Rectal smooth muscle tissue (tissue), 1 donor: ENCODE results near the gene TJP1.

Experiments used
- H3K27ac ChIP-seq: one replicate; pipeline ENCODE4 v1.7.0; 2013; ENCODE audit warnings: low read depth, low read length, inconsistent platforms
- H3K27me3 ChIP-seq: one replicate; pipeline ENCODE4 v1.7.0; 2013; ENCODE audit warnings: low read length; ENCODE audit not compliant: control insufficient read depth, insufficient read depth
- H3K36me3 ChIP-seq: one replicate; pipeline ENCODE4 v1.7.0; 2013; ENCODE audit warnings: low read length; ENCODE audit not compliant: control insufficient read depth, insufficient read depth
- H3K4me1 ChIP-seq: one replicate; pipeline ENCODE4 v1.7.0; 2013; ENCODE audit warnings: low read length; ENCODE audit not compliant: control insufficient read depth, insufficient read depth
- H3K4me3 ChIP-seq: one replicate; pipeline ENCODE4 v1.7.0; 2013; ENCODE audit warnings: low read length
- H3K9ac ChIP-seq: one replicate; pipeline ENCODE4 v1.7.0; 2013; ENCODE audit warnings: low read length

The TJP1 gene

GRCh38 chr15:29811691-29812383 is 10.4 kb downstream of the TJP1 start:
- H3K4me3 ChIP-seq, result no peak overlapping the region
- H3K9ac ChIP-seq, result no peak overlapping the region
- peaks cover 4% of the 10 kb centered on the region for H3K4me1 ChIP-seq
- no peaks in the 10 kb centered on the region for H3K36me3 ChIP-seq
- no peak overlapping the region for H3K27ac ChIP-seq
- no peaks in the 10 kb centered on the region for H3K27me3 ChIP-seq

DNA sequence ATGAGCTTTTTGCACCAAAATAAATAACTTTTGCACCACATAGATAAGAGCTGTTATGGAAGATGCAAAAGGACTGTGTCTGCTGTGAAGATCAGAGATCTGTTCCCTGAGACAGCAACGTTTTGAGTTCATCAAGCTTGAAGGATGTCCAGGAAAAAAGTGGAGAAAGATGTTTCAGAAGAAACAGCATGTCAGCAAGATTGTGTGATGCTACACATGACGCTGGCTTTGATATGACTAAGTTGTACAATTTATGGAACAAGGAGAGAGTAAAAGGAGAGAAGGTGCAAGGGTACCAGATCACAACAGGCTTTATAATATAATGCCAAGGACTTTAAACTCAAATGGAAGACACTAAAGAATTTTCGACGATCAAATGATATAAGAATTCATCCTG is 16.6 kb downstream of the TJP1 start:
- H3K9ac ChIP-seq, result no peak overlapping the region
- H3K4me1 ChIP-seq, result peaks cover 28% of the 10 kb centered on the region
- no peaks in the 10 kb centered on the region for H3K36me3 ChIP-seq
- H3K4me3 ChIP-seq, result no peak overlapping the region
- H3K27me3 ChIP-seq, result no peaks in the 10 kb centered on the region
- H3K27ac ChIP-seq, result no peak overlapping the region

GRCh38 chr15:29805043-29805707 is 17.1 kb downstream of the TJP1 start:
- Histone ChIP-seq H3K27ac (peak overlapping the region; percentile 3), H3K27me3 (no peaks in the 10 kb centered on the region), H3K4me1 (peaks cover 28% of the 10 kb centered on the region), H3K4me3 (no peak overlapping the region), H3K9ac (no peak overlapping the region), H3K36me3 (no peaks in the 10 kb centered on the region)

DNA sequence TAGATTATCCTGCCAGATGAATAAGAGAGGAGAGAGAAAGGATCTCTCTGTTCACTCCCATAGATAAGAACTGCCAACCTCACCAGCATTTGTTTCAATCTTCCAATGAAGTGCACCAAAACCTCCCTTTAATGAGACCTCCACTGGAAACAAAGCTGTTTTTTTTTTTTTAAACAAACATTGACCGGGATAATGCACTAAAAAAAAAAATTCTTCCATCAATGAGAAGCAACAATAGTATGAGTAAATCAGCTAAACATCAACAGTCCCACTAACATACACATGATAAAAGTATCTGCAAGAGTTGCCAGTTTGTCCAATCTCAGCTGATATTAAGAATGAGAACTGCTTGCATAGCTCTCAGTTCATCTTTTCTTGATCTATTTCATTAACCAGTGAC is 19.9 kb downstream of the TJP1 start:
- Histone ChIP-seq H3K4me3 (no peak overlapping the region), H3K27me3 (no peaks in the 10 kb centered on the region), H3K4me1 (peaks cover 30% of the 10 kb centered on the region), H3K9ac (no peak overlapping the region), H3K27ac (no peak overlapping the region), H3K36me3 (no peaks in the 10 kb centered on the region)

DNA sequence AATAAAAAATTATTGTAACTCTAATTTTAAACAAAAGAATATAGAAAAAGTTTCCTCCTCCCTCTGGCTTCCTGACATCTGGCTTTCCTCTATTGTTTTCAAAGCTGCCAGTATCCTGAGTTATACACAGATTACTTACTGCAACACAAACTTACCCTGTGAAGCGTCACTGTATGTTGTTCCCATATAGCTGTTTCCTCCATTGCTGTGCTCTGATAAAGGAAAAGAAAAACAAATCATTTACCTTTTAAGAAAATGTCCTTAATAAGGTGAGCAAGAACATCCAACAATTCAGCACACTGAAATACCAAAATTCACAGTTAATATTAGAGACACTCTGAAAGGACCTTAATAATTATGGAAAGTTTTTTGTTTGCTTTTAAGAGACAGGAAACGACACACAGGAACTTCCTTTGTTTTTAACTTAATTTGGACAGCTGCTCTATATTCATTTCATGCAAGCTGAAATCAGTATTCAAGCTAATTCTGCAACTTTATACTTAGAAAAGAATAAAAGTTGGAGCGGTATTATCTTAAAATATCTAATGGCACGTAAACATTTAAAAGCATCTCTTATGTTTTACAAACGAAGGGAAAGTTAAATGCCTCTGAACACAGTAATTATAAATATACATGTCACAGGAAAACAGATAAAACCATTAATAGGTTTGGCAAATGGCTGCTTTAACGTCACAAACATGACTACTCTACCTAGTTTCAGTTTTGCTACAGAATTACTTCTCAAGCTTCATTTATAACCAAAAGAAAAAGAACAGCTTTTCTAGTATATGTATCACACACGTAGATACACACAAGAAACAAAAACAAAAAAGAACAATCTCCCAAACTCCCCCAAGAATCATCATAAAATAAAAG is 21.5 kb downstream of the TJP1 start:
- no peak overlapping the region for H3K9ac ChIP-seq
- no peak overlapping the region for H3K27ac ChIP-seq
- H3K4me1 ChIP-seq, result peaks cover 23% of the 10 kb centered on the region
- no peaks in the 10 kb centered on the region for H3K27me3 ChIP-seq
- no peak overlapping the region for H3K4me3 ChIP-seq
- H3K36me3 ChIP-seq, result no peaks in the 10 kb centered on the region

- no peak overlapping the region for H3K9ac ChIP-seq
- H3K4me1 ChIP-seq, result peaks cover 19% of the 10 kb centered on the region
- H3K4me3 ChIP-seq, result no peak overlapping the region
- H3K27me3 ChIP-seq, result no peaks in the 10 kb centered on the region
- no peaks in the 10 kb centered on the region for H3K36me3 ChIP-seq
- H3K27ac ChIP-seq, result no peak overlapping the region
These were observed 22.4 kb downstream of the TJP1 start for GRCh38 chr15:29799859-29800258.

DNA sequence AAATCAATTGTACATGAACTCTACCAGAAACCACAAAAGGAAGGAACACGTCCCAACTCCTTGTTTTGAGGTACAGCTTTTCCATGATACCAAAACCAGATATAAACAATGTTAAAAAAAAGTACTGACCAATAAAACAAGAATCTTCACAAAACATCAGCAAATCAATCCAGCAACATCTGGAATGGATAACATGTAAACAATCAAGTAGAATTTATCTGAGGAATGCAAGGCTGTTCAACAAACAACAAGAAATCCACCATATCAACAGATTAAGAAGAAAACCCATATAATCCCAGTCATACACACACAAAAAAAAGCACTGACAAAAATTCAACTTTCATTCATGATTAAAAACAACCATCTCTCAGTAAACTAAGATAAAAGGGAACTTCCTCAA is 26.7 kb downstream of the TJP1 start:
- Histone ChIP-seq H3K36me3 (no peaks in the 10 kb centered on the region), H3K4me1 (peaks cover 2% of the 10 kb centered on the region), H3K27ac (no peak overlapping the region), H3K27me3 (no peaks in the 10 kb centered on the region), H3K4me3 (no peak overlapping the region), H3K9ac (no peak overlapping the region)

GRCh38 chr15:29792426-29793159 is 29.7 kb downstream of the TJP1 start:
- H3K4me3 ChIP-seq, result no peak overlapping the region
- no peaks in the 10 kb centered on the region for H3K36me3 ChIP-seq
- H3K9ac ChIP-seq, result no peak overlapping the region
- no peaks in the 10 kb centered on the region for H3K27me3 ChIP-seq
- H3K4me1 ChIP-seq, result peaks cover 4% of the 10 kb centered on the region
- no peak overlapping the region for H3K27ac ChIP-seq

- H3K36me3 ChIP-seq, result no peaks in the 10 kb centered on the region
- H3K27ac ChIP-seq, result no peak overlapping the region
- H3K27me3 ChIP-seq, result no peaks in the 10 kb centered on the region
- H3K4me3 ChIP-seq, result no peak overlapping the region
- H3K9ac ChIP-seq, result no peak overlapping the region
- peaks cover 7% of the 10 kb centered on the region for H3K4me1 ChIP-seq
These were observed 31.7 kb downstream of the TJP1 start for GRCh38 chr15:29790607-29791006.

DNA sequence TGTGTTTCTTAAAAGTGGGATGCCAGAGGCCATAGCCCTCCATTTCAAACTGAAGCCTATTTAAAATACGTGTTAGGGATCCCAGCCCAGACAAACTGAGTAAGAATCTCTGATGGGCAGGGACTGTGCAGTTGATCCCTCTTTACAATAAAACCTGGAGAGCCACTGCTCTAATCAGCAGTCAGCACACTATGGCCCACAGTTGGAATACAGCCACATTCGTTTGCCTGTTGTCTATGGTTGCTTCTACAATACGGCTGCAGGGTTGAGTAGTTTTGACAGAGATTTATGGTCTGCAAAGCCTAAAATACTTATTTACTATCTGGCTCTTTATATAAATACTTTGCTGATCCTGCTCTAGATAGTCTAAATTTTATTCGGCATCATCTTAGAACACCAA is 32.4 kb downstream of the TJP1 start:
- H3K4me1 ChIP-seq, result peaks cover 7% of the 10 kb centered on the region
- H3K27ac ChIP-seq, result no peak overlapping the region
- H3K4me3 ChIP-seq, result no peak overlapping the region
- H3K9ac ChIP-seq, result no peak overlapping the region
- no peaks in the 10 kb centered on the region for H3K27me3 ChIP-seq
- no peaks in the 10 kb centered on the region for H3K36me3 ChIP-seq

DNA sequence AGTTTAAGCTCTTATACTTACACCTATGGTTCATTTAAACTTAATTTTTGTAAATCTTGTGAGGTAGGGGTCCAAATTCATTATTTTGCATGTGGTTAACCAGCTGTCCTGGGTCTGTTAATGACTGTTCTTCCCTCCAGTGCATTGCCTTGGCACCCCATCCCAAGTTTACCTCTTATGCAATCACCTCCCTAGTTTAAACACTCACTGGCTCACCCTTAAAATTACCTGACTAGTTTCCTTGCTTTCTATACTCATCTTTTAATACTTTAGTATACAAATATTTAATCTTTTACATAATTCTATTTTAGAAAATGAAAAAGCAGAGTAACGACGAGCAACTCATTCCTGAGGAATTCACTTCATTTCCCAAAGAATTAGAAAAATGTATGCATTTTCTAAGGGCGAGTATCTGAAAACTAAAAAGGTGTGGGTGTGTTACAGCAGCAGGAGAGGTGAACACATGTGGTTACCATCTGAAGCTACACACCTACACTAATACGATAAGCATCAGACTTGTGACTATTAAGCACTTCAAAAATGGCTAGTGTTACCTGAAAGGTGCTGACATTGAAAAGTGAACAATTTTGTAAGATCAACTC is 33.7 kb downstream of the TJP1 start:
- no peak overlapping the region for H3K9ac ChIP-seq
- no peaks in the 10 kb centered on the region for H3K27me3 ChIP-seq
- peaks cover 7% of the 10 kb centered on the region for H3K4me1 ChIP-seq
- no peak overlapping the region for H3K4me3 ChIP-seq
- no peaks in the 10 kb centered on the region for H3K36me3 ChIP-seq
- no peak overlapping the region for H3K27ac ChIP-seq

DNA sequence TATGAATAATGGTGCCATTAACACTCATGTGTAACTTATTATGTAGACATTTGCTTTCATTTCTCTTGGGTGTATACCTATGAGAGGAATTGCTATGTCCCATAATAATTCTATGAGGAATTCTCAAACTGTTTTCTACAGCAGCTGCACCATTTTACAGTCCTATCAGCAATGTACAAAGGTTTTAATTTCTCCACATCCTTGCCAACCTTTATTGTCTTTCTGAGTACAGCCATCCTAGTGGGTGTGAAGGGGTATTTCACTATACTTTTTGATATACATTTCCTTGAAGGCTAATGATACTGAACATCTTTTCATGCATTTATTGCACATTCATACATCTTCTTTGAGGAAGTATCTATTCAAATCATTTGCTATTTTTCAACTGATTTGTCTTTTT is 34.5 kb downstream of the TJP1 start:
- H3K4me1 ChIP-seq, result peaks cover 7% of the 10 kb centered on the region
- no peaks in the 10 kb centered on the region for H3K27me3 ChIP-seq
- no peak overlapping the region for H3K4me3 ChIP-seq
- H3K27ac ChIP-seq, result no peak overlapping the region
- no peaks in the 10 kb centered on the region for H3K36me3 ChIP-seq
- H3K9ac ChIP-seq, result no peak overlapping the region
